ENCODE measurements around the gene RAB28. TPM values are rescaled to one million over a fixed set of nuclear protein-coding genes. Genes with fewer than 3 reads are reported as not detected.

The RAB28 gene
- polyA plus RNA-seq, 1 of the 3 experiments (the other 2 are of a cell fraction), result 10.5 TPM

GRCh38 chr4:13483136-13483767 lies 888 bp downstream of the RAB28 start:
- Histone ChIP-seq H3F3A (replicated peaks; ENCODE audit: insufficient read depth) (peaks cover 14% of the 10 kb centered on the region), H3K4me3 (ENCODE audit: low read depth in 2 of 2, low read length in 1 of 2) (peak overlapping the region; percentile 93 to 94), H3K4me2 (peak overlapping the region; percentile 94), H3K9ac (peak overlapping the region; percentile 96), H2AFZ (ENCODE audit: low read depth) (no peak overlapping the region), H4K20me1 (ENCODE audit: insufficient read depth) (peaks cover 12% of the 10 kb centered on the region; the same call in 1 of the 2 replicates), H3K9me3 (no peaks in the 10 kb centered on the region), H3K27me3 (ENCODE audit: insufficient read depth) (no peaks in the 10 kb centered on the region), H3K4me1 (ENCODE audit: control insufficient read depth in 1 of 2, insufficient read depth in 2 of 2, low read depth in 1 of 2, low read length in 1 of 2) (peaks cover 8 to 9% of the 10 kb centered on the region in 2 experiments; a peak in 3 of 4 replicates), H3K27ac (ENCODE audit: low read depth in 2 of 2, low read length in 1 of 2) (peak overlapping the region; percentile 73 to 93), H3K36me3 (replicated peaks in 1 of 2; ENCODE audit: control insufficient read depth in 1 of 2, insufficient read depth in 2 of 2, low read length in 1 of 2) (peaks cover 7 to 9% of the 10 kb centered on the region in 2 experiments), H3K9me2 (no peaks in the 10 kb centered on the region), H3K79me2 (ENCODE audit: insufficient read depth) (peaks cover 49% of the 10 kb centered on the region)
- TF ChIP-seq MXI1 (IDR thresholded peaks at IDR 0.05; ENCODE audit: low read depth, low read length) (0 out of 2 replicates have a peak, but pooled peaks have one; percentile 6), REST (IDR thresholded peaks at IDR 0.05; ENCODE audit: low read depth, low read length) (no peak)
- ChIA-PET CTCF (interaction anchor here (1.1 to 1.3 kb wide), 2 partner anchors 10 to 65 kb away, joined by 4 read pairs; no protein-coding TSS in a partner anchor), POLR2A (no interaction called here)
- peak; percentile 11 for DNase-seq
- WGBS (ENCODE audit: low lambda C conversion rate), result 3% methylated on average over 15 of the region's 17 CpGs

- no peak for DNase-seq
- H2AFZ ChIP-seq (ENCODE audit: low read depth), result no peak overlapping the region
- CTCF ChIA-PET, result interaction anchor here (1.0 kb wide), 1 partner anchor 17 kb away, joined by 3 read pairs; no protein-coding TSS in a partner anchor
- no peak overlapping the region; a peak in 1 of 4 replicates for H3K4me3 ChIP-seq (ENCODE audit: low read depth in 2 of 2, low read length in 1 of 2)
- peaks cover 26% of the 10 kb centered on the region for H3F3A ChIP-seq (replicated peaks; ENCODE audit: insufficient read depth)
- peak overlapping the region; percentile 94 for H3K4me2 ChIP-seq
- peaks cover 12% of the 10 kb centered on the region; the same call in 1 of the 2 replicates for H4K20me1 ChIP-seq (ENCODE audit: insufficient read depth)
- 0% methylated on average over 1 of the region's 1 CpG for WGBS (ENCODE audit: low lambda C conversion rate)
- peaks cover 13 to 14% of the 10 kb centered on the region in 2 experiments for H3K36me3 ChIP-seq (replicated peaks in 1 of 2; ENCODE audit: control insufficient read depth in 1 of 2, insufficient read depth in 2 of 2, low read length in 1 of 2)
- peaks cover 49% of the 10 kb centered on the region for H3K79me2 ChIP-seq (ENCODE audit: insufficient read depth)
- no peaks in the 10 kb centered on the region for H3K9me3 ChIP-seq
- H3K27me3 ChIP-seq (ENCODE audit: insufficient read depth), result no peaks in the 10 kb centered on the region
- peak overlapping the region in 1 of 2 experiments; percentile 51; a peak in 1 of 4 replicates for H3K27ac ChIP-seq (ENCODE audit: low read depth in 2 of 2, low read length in 1 of 2)
- 0 out of 2 replicates have a peak, but pooled peaks have one; percentile 43 for TF ChIP-seq TCF12 (IDR thresholded peaks at IDR 0.05)
- TF ChIP-seq ELF1 (IDR thresholded peaks at IDR 0.05), result no peak
- TF ChIP-seq CTCF (IDR thresholded peaks at IDR 0.05), result no peak
- no peak for TF ChIP-seq SMC3 (IDR thresholded peaks at IDR 0.05; ENCODE audit: low read depth, low read length)
- TF ChIP-seq RAD21 (IDR thresholded peaks at IDR 0.05; ENCODE audit: low read length), result no peak
- TF ChIP-seq IRF3 (IDR thresholded peaks at IDR 0.05; ENCODE audit: low read depth, low read length), result no peak
- TF ChIP-seq FOSL2 (IDR thresholded peaks at IDR 0.05; ENCODE audit: borderline replicate concordance, low read depth), result peak; percentile 45; the same call in 1 of the 2 replicates
- TF ChIP-seq USF1 (IDR thresholded peaks at IDR 0.05; ENCODE audit: borderline replicate concordance, low read depth), result peak; percentile 53; the same call in 1 of the 2 replicates
- no peak for TF ChIP-seq ZBTB33 (IDR thresholded peaks at IDR 0.05; ENCODE audit: borderline replicate concordance, low read depth)
- no peak for TF ChIP-seq TAF1 (IDR thresholded peaks at IDR 0.05; ENCODE audit: borderline replicate concordance, low read depth, low read length)
- no peak for TF ChIP-seq EZH2phosphoT487 (IDR thresholded peaks at IDR 0.05; ENCODE audit: borderline replicate concordance, low read depth)
- TF ChIP-seq PBX3 (IDR thresholded peaks at IDR 0.05), result peak; percentile 81
- peak; percentile 35; the same call in 1 of the 2 replicates for TF ChIP-seq JUND (IDR thresholded peaks at IDR 0.05)
- H3K9me2 ChIP-seq, result no peaks in the 10 kb centered on the region
- no peak overlapping the region for H3K9ac ChIP-seq
- H3K4me1 ChIP-seq (ENCODE audit: control insufficient read depth in 1 of 2, insufficient read depth in 2 of 2, low read depth in 1 of 2, low read length in 1 of 2), result peaks cover 8 to 10% of the 10 kb centered on the region in 2 experiments; a peak in 3 of 4 replicates
- POLR2A ChIA-PET, result no interaction called here
Observed at GRCh38 chr4:13481569-13481968, 2.6 kb downstream of the RAB28 start.

Data from SK-N-SH (cell line).